Endothelial cell of umbilical vein (primary cell): ENCODE data around the gene MVB12B.
"Not testable (repeated sequence)": the region's sequence is repeated elsewhere in the genome, so short reads cannot be mapped to it uniquely, and the experiment has no call there.

Experiments
- GATA2 ChIP-seq: IDR thresholded peaks from 2 replicates; pipeline ENCODE4 v1.7.0; 2011; ENCODE audit warnings: low read depth, mild to moderate bottlenecking, moderate library complexity, mixed read lengths, low read length; ENCODE audit not compliant: insufficient read length, insufficient read depth
- MYC ChIP-seq: IDR thresholded peaks from one replicate; pipeline ENCODE4 v1.6.1; 2011; ENCODE audit warnings: mild to moderate bottlenecking, low read depth, low read length
- POLR2A ChIP-seq: IDR thresholded peaks from 2 replicates; pipeline ENCODE4 v1.6.1; 2012; ENCODE audit warnings: low read depth, mild to moderate bottlenecking, control low read depth, low read length
- POLR2AphosphoS5 ChIP-seq: IDR thresholded peaks from 2 replicates; pipeline ENCODE4 v1.6.1; 2012; ENCODE audit warnings: low read depth, mild to moderate bottlenecking, control low read depth, low read length, moderate library complexity; ENCODE audit not compliant: insufficient read depth
- TF ChIP-seq, protein P1 (sequence below), 2 donors: IDR thresholded peaks; 1 replicate in 1 of 2; 2 replicates in 1 of 2; pipeline ENCODE4 v1.5.1; 2011; ENCODE audit warnings: low read length in 2 of 2, mild to moderate bottlenecking in 2 of 2, moderate library complexity in 2 of 2, control low read depth in 1 of 2, inconsistent platforms in 1 of 2, low read depth in 1 of 2; ENCODE audit not compliant: insufficient read depth in 1 of 2; ENCODE audit errors: extremely low read depth in 1 of 2

DNA sequence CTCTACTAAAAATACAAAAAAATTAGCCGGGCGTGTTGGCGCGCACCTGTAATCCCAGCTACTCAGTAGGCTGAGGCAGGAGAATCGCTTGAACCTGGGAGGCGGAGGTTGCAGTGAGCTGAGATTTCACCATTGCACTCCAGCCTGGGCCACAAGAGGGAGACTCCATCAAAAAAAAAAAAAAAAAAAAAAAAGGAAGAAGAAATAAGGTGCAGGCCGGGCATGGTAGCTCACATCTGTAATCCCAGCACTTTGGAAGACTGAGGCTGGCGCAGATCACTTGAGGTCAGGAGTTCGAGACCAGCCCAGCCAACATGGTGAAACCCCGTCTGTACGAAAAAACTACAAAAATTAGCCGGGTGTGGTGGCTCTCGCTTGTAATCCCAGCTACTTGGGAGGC is 228.8 kb downstream of the MVB12B start:
- TF ChIP-seq, protein P1, sequence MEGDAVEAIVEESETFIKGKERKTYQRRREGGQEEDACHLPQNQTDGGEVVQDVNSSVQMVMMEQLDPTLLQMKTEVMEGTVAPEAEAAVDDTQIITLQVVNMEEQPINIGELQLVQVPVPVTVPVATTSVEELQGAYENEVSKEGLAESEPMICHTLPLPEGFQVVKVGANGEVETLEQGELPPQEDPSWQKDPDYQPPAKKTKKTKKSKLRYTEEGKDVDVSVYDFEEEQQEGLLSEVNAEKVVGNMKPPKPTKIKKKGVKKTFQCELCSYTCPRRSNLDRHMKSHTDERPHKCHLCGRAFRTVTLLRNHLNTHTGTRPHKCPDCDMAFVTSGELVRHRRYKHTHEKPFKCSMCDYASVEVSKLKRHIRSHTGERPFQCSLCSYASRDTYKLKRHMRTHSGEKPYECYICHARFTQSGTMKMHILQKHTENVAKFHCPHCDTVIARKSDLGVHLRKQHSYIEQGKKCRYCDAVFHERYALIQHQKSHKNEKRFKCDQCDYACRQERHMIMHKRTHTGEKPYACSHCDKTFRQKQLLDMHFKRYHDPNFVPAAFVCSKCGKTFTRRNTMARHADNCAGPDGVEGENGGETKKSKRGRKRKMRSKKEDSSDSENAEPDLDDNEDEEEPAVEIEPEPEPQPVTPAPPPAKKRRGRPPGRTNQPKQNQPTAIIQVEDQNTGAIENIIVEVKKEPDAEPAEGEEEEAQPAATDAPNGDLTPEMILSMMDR (IDR thresholded peaks at IDR 0.05; ENCODE audit: extremely low read depth in 1 of 2, insufficient read depth in 1 of 2, low read depth in 1 of 2, low read length in 2 of 2) = not testable (repeated sequence)
- not testable (repeated sequence) for TF ChIP-seq POLR2AphosphoS5, GATA2, POLR2A, MYC
